Inflammatory macrophage treated with lipopolysaccharide for 4 hours (primary cell): ENCODE data around the gene ZSCAN30.
A peak's percentile ranks its signal among the peaks of the same experiment; 100 is the strongest.

ENCODE experiments used
- DNase-seq: peaks from one replicate; pipeline ENCODE4 v3.0.0-alpha.2; 2020

Gene ZSCAN30

GRCh38 chr18:35290094-35290735 lies at the start of gene ZSCAN30:
Gene ZSCAN30, minus strand, starts transcription at chr18:35290229. Its CDS starts 25,877 bp downstream, at chr18:35264352.
- peak; percentile 94 for DNase-seq

GRCh38 chr18:35337286-35337685 lies 47.3 kb upstream of the ZSCAN30 start:
- DNase-seq = peak; percentile 64

GRCh38 chr18:35335866-35336265 lies 45.8 kb upstream of the ZSCAN30 start:
- DNase-seq = no peak

GRCh38 chr18:35334821-35335220 lies 44.8 kb upstream of the ZSCAN30 start:
- no peak for DNase-seq

- DNase-seq = no peak
These were observed 44.2 kb upstream of the ZSCAN30 start for GRCh38 chr18:35334212-35334611.

- DNase-seq = no peak
These were observed 41.5 kb upstream of the ZSCAN30 start for GRCh38 chr18:35331367-35332087.

GRCh38 chr18:35328868-35329267 lies 38.8 kb upstream of the ZSCAN30 start:
- DNase-seq = no peak

- no peak for DNase-seq
These were observed 36.8 kb upstream of the ZSCAN30 start for GRCh38 chr18:35326695-35327387.

- DNase-seq = no peak
These were observed 35.1 kb upstream of the ZSCAN30 start for GRCh38 chr18:35324926-35325655.

GRCh38 chr18:35322486-35323458 lies 32.7 kb upstream of the ZSCAN30 start:
- no peak for DNase-seq

- no peak for DNase-seq
These were observed 21.5 kb upstream of the ZSCAN30 start for GRCh38 chr18:35311496-35311895.

- no peak for DNase-seq
These were observed 16.7 kb upstream of the ZSCAN30 start for GRCh38 chr18:35306588-35307250.

- no peak for DNase-seq
These were observed 13.6 kb upstream of the ZSCAN30 start for GRCh38 chr18:35303610-35304009.

GRCh38 chr18:35296060-35296459 lies 6.0 kb upstream of the ZSCAN30 start:
- no peak for DNase-seq

- DNase-seq = no peak
These were observed 1.1 kb upstream of the ZSCAN30 start for GRCh38 chr18:35291166-35291565.

- peak; percentile 1 for DNase-seq
These were observed 319 bp downstream of the ZSCAN30 start for GRCh38 chr18:35289727-35290093.

- peak; percentile 11 for DNase-seq
These were observed 736 bp downstream of the ZSCAN30 start for GRCh38 chr18:35289293-35289692.

- no peak for DNase-seq
These were observed 5.2 kb downstream of the ZSCAN30 start for GRCh38 chr18:35284841-35285240.

- no peak for DNase-seq
These were observed 5.9 kb downstream of the ZSCAN30 start for GRCh38 chr18:35283923-35284794.

GRCh38 chr18:35282353-35282752 lies 7.7 kb downstream of the ZSCAN30 start:
- DNase-seq = no peak
